Right cardiac atrium (tissue), 5 donors: ENCODE measurements around the gene ALG1L2. TPM values are rescaled to one million over a fixed set of nuclear protein-coding genes. Genes with fewer than 3 reads are reported as not detected.
"Not testable (repeated sequence)": the region's sequence is repeated elsewhere in the genome, so short reads cannot be mapped to it uniquely, and the experiment has no call there.

Experiments used
- ATAC-seq, 2 donors: fragments of 200-7000 bp; cut with Tn5 transposase; one replicate each; pipeline versions ENCODE4 v1.8.0 to v1.9.1; 2020; ENCODE audit warnings: moderate library complexity in 2 of 2, mild to moderate bottlenecking in 1 of 2
- DNase-seq, 3 donors: peaks; one replicate each; pipeline ENCODE4 v3.0.0-alpha.2; 2020
- H3K27ac ChIP-seq: one replicate; pipeline ENCODE4 v1.5.1; 2013; ENCODE audit warnings: mild to moderate bottlenecking, low read length, control low read depth, moderate library complexity
- H3K27me3 ChIP-seq: one replicate; pipeline ENCODE4 v1.6.1; 2013; ENCODE audit not compliant: control insufficient read depth, insufficient read depth
- H3K4me1 ChIP-seq: one replicate; pipeline ENCODE4 v1.6.1; 2013; ENCODE audit warnings: low read length; ENCODE audit not compliant: control insufficient read depth, insufficient read depth
- H3K4me3 ChIP-seq: one replicate; pipeline ENCODE4 v1.5.1; 2013; ENCODE audit warnings: low read length, control low read depth
- H3K9me3 ChIP-seq: one replicate; pipeline ENCODE4 v1.6.1; 2013; ENCODE audit warnings: low read length; ENCODE audit not compliant: control insufficient read depth
- WGBS: extraction: QIAGEN DNeasy Blood & Tissue Kit; methylation state at CpG from one replicate; pipeline ENCODE4 v1.1.7; 2013; 5-methylcytosine and 5-hydroxymethylcytosine counted together
- intact Hi-C, 4 donors: fragments of 100-400 bp; cut with DNase I; formaldehyde crosslinking; loops; one replicate each; pipeline versions ENCODE4 v1.11.0 to v1.14.0; 2022 to 2023
- long read RNA-seq, 4 donors: library from polyadenylated mRNA; unstranded; transcript quantifications; one replicate each; pipeline ENCODE4 v2.0.0, GENCODE V29; 2020 to 2021
- polyA plus RNA-seq: library from polyadenylated mRNA; stranded (reverse); fragments of 200-250 nt; gene quantifications from one replicate; pipeline ENCODE4 v1.2.3, GENCODE V29; 2013
- total RNA-seq, 4 donors: library from RNA; stranded (reverse); fragmentation: NEBNext Ultra II Directional; extraction: Animal tissue kit (Norgen Biotek cat#: 25700); gene quantifications; one replicate each; pipeline ENCODE4 v1.2.1, GENCODE V29; 2021
- donor health status: healthy with polysubstance abuse.
- donor health status: DM: no; HTN: yes; CAD: no.
- donor health status: DM: no; HTN: no; CAD: no.
- donor health status: DM: no; HTN: yes; CAD: no; lungs with severe emphysema.
- donor health status: DM: yes; HTN: yes; CAD: no.

Gene ALG1L2, protein sequence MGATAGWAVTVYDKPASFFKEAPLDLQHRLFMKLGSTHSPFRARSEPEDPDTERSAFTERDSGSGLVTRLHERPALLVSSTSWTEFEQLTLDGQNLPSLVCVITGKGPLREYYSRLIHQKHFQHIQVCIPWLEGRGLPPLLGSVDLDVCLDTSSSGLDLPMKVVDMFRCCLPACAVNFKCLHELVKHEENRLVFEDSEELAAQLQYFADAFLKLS
- total RNA-seq (under 1 TPM in 2 of 4 donors, not detected in 2; 0.53 to 0.89 TPM), polyA plus RNA-seq (not detected)
- long read RNA-seq, donor 1, partial matches to known transcripts = 0 of 3 reads
- long read RNA-seq, donor 1, other reads (novel, unspliced or antisense) = 3 of 3 reads
- long read RNA-seq, donor 2, partial matches to known transcripts = 0 of 1 reads
- long read RNA-seq, donor 2, other reads (novel, unspliced or antisense) = 1 of 1 reads
- long read RNA-seq, donor 3, partial matches to known transcripts = 0 of 2 reads
- long read RNA-seq, donor 3, other reads (novel, unspliced or antisense) = 2 of 2 reads
- long read RNA-seq, donor 4 = 0 reads

DNA sequence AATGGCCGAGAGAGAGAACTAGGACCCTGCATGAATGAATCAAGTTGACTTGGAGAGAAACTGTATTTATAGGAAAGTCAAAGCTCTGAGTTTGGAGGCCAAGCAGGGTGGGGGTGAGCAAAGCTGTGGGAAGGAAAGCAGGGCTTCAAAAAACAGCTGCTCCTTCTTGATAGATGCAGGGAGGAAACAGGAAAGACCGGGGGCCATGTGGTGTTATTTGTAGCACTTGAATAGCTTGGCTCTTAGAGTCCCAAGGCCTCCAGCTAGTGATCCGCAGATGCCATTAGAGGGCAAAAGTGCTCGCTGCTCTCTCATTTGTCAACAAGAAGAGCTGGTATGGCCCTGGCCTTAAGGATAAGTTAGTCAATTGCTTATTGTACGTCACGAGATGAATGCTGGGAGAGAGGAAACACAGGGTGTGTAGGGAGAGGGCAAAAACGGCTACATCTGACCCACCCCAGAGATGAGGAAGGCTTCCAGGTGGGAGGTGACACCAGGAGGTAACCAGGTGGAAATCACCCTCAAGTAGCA lies at the start of gene ALG1L2:
ALG1L2 (plus strand) TSS at position 481 of the 531 bp plus-strand sequence. CDS start 186 bp downstream, outside the sequence.
- no peak for DNase-seq
- intact Hi-C loops = no loop called here
- WGBS = 33% methylated on average over 7 of the region's 7 CpGs
- Histone ChIP-seq H3K27ac (no peak within 1 kb of the TSS), H3K4me1 (peaks cover 5% of the 10 kb centered on the region), H3K4me3 (no peak within 1 kb of the TSS), H3K27me3 (no peaks in the 10 kb centered on the region), H3K9me3 (no peaks in the 10 kb centered on the region)
- ATAC-seq = peak in 1 of 2 donors; percentile 38

DNA sequence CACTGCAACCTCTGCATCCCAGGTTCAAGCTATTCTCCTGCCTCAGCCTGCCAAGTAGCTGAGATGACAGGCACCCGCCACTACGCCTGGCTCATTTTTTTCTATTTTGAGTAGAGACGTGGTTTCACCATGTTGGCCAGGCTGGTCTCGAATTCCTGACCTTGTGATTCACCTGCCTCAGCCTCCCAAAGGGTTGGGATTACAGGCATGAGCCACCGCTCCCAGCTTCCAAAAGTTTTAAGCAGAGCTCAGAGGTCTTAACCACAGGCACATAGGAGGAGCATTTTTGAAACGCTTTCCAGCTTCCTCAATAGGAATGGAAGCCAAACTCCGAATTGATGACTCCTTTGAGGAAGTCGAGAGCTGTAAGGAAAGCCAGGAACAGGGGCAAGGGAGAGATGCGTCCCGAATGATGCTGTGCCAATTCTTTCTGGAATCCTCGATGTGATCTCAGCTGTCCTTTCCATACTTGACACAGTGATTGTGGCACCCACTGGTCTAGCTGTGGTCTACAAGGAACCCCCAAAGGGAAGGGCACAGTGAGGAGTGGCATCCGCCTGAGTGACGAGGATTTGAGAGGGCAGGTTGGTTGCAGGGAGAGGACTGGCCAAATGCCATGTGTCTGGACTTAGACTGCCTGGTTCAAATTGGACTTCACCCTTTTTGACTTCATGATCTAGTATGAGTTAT lies 44.4 kb upstream of the ALG1L2 start:
- H3K4me1 ChIP-seq, DNase-seq, H3K4me3 ChIP-seq, H3K27me3 ChIP-seq, H3K9me3 ChIP-seq, ATAC-seq, H3K27ac ChIP-seq, intact Hi-C loops: not testable (repeated sequence)
- WGBS = 69% methylated on average over 13 of the region's 13 CpGs

DNA sequence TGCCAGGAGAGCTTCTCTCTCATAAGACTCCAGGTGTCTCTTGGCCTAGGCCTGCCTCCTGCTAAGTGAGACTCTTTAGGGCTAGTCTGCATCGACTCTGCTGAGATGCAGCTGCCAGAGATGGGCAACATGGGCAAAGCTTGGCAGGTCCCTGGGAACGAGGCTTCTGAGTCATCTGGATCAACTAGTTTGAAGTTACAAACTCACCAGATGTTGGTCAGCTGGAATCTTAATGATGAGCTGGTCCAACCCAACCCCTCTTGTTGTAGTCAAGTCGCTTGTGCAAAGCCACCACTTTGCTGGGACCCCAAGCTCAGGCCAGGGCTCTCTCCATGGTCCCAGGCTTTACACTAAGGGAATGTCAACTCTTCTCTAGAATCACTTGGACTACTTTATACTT lies 38.9 kb upstream of the ALG1L2 start:
- H3K4me3 ChIP-seq, ATAC-seq, H3K27me3 ChIP-seq, DNase-seq, H3K27ac ChIP-seq, intact Hi-C loops, H3K4me1 ChIP-seq, H3K9me3 ChIP-seq: not testable (repeated sequence)
- WGBS = 85% methylated on average over 3 of the region's 3 CpGs

DNA sequence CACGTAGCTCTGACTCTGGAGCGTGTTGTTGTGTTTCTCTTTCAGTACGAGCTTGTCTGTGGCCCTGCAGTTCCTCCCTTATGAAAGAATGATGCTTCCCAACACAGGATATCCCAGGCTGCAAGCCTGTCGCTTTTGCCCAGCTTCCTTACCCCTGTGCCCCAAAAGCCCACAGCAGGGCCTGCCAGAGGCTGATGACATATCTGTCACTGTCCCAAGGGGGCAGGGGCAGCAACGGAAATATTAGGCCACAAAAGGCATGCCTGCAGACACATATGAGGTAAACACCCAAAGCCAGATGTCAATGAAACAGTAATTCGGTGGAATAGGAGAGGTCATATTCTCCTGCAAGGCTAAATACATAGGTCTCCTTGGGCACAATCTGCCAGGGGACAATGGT lies 38.0 kb upstream of the ALG1L2 start:
- ATAC-seq, intact Hi-C loops: not testable (repeated sequence)
- 38% methylated on average over 6 of the region's 6 CpGs for WGBS

DNA sequence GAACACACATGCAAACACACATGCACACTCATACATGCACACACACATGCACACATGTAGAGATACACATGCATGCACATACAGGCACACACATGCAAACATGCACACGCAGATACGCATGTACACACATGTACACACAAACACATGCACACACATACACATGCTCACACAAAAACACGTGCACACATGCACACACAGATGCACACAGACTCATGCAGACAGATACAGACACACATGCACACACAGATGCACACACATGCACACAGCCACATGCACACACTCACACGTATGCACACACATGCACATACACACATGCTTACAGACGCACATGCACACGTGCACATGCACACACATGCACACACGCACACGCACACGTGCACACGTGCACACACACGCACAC lies 37.3 kb upstream of the ALG1L2 start:
- no peak for ATAC-seq
- 96% methylated on average over 11 of the region's 11 CpGs for WGBS
- intact Hi-C loops = no loop called here

More for the DNA sequence above, 38.0 kb upstream of the ALG1L2 start:
- H3K9me3 ChIP-seq, H3K4me3 ChIP-seq, H3K4me1 ChIP-seq, H3K27me3 ChIP-seq, DNase-seq, H3K27ac ChIP-seq: not testable (repeated sequence)

DNA sequence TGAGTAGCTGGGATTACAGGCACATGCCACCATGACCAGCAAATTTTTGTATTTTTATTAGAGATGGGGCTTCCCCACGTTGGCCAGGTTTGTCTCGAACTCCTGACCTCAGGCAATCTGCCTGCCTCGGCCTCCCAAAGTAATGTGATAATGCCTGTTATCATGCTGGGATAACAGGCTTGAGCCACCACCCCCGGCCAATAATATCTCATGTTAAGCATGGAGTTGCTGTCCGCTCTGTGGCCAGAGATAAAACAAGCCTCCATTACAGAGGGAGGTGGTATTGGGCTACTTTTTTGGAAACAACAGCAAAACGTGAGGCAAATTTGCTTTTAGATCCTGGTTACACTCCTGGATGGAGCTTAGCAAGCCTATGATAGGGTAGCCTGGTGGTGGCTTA lies 32.9 kb upstream of the ALG1L2 start:
- DNase-seq (no peak), ATAC-seq (no peak)
- Histone ChIP-seq H3K27me3 (no peaks in the 10 kb centered on the region), H3K27ac (no peak overlapping the region), H3K9me3 (no peaks in the 10 kb centered on the region), H3K4me1 (peaks cover 2% of the 10 kb centered on the region), H3K4me3 (no peak overlapping the region)
- intact Hi-C loops = no loop called here
- 52% methylated on average over 6 of the region's 6 CpGs for WGBS

More for the DNA sequence above, 37.3 kb upstream of the ALG1L2 start:
- Histone ChIP-seq H3K9me3 (no peaks in the 10 kb centered on the region), H3K27ac (no peak overlapping the region), H3K4me3 (no peak overlapping the region), H3K27me3 (no peaks in the 10 kb centered on the region), H3K4me1 (peaks cover 2% of the 10 kb centered on the region)
- DNase-seq = no peak

DNA sequence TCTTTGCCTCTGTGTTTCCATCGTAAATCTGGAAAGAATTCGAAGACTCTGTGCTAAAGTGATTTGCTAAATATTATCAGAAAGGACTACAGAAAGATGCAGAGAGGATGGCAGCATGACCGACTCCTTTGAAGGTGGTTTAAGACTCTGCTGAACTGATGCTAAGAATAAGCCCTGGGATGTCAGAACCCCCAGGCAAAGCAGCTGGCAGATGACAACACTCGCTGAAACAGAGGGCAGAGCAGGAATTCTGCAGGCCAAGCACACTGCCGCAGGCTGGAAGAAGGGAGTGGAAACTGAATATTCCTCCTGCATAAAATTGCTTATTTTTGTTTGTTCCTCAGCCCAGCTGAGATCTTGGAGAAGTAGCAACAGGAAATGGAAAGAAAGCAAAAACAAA lies 29.3 kb upstream of the ALG1L2 start:
- intact Hi-C loops = not testable (repeated sequence)

DNA sequence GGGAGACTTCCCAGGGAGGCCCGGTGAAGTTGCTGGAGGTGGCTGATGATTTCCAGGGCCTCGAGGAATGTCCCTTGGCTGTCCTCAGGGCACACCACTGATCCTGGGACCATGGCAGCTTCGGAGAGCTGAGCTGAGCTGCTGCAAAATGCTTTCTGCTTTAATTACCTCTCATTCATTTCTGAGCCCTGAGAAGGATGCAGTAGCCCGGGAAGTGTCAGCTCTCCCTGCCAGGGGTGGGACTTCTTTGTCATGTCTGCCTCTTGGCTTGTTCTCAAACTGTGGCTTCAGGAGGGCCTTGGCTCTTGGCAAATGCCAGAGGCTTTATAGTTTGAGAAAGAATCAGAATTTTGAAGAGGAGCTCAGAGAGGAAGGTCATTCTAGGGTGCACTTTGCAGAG lies 28.7 kb upstream of the ALG1L2 start:
- H3K27me3 ChIP-seq, H3K27ac ChIP-seq, DNase-seq, H3K9me3 ChIP-seq, H3K4me1 ChIP-seq, ATAC-seq, H3K4me3 ChIP-seq, intact Hi-C loops: not testable (repeated sequence)
- WGBS = 31% methylated on average over 4 of the region's 4 CpGs

More for the DNA sequence above, 29.3 kb upstream of the ALG1L2 start:
- WGBS = 63% methylated on average over 5 of the region's 5 CpGs
- not testable (repeated sequence) for H3K4me1 ChIP-seq, H3K4me3 ChIP-seq, DNase-seq, ATAC-seq, H3K9me3 ChIP-seq, H3K27ac ChIP-seq, H3K27me3 ChIP-seq

DNA sequence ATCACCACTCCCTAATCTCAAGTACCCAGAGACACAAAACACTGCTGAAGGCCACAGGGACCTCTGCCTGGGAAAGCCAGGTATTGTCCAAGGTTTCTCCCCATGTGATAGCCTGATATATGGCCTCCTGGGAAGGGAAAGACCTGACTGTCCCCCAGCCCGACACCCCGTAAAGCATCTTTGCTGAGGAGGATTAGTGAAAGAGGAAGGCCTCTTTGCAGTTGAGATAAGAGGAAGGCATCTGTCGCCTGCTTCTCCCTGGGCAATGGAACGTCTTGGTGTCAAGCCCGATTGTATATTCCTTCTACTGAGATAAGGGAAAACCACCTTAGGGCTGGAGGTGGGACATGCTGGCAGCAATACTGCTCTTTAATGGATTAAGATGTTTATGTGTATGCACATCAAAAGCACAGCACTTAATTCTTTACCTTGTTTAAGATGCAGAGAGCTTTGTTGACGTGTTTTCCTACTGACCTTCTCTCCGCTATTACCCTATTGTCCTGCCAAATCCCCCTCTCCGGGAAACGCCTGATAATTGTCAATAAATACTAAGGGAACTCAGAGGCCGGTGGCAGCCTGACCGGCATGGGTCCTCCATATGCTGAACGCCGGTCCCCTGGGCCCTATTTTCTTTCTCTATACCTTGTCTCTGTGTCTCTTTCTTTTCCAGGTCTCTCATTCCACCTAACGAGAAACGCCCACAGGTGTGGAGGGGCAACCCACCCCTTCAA lies 23.9 kb upstream of the ALG1L2 start:
- H3K4me3 ChIP-seq, ATAC-seq, intact Hi-C loops, DNase-seq, H3K27me3 ChIP-seq, H3K27ac ChIP-seq, H3K4me1 ChIP-seq, H3K9me3 ChIP-seq: not testable (repeated sequence)
- WGBS = 66% methylated on average over 15 of the region's 15 CpGs

DNA sequence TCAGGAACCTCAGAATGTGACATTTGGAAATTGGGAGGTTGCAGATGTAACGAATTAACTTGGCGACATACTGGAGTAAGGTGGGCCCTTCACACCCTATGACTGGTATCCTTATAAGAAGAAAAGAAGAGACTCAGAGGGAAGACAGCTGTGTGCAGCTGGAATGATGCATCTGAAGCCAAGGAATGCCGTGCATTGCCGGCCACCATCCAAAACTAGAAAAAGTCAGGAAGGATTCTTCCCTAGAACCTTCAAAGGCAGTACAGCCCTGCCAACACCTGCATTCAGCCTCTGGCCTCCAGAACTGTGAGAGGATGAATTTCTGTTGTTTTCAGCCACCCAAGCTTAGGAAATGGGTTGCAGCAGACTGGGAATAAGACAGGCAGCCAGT lies 23.4 kb upstream of the ALG1L2 start:
- H3K4me1 ChIP-seq, H3K27me3 ChIP-seq, H3K4me3 ChIP-seq, intact Hi-C loops, DNase-seq, H3K9me3 ChIP-seq, H3K27ac ChIP-seq, ATAC-seq: not testable (repeated sequence)
- WGBS = 54% methylated on average over 2 of the region's 4 CpGs
